HL-60 (cell line): ENCODE results near the gene CCDC82.

Source experiments
- SPI1 ChIP-seq: IDR thresholded peaks from 2 replicates; pipeline ENCODE4 v1.6.1; 2012; ENCODE audit warnings: low read depth, mild to moderate bottlenecking, borderline replicate concordance
- TF ChIP-seq, protein P1 (sequence below): IDR thresholded peaks from one replicate; pipeline ENCODE4 v1.5.1; 2011; ENCODE audit warnings: low read length, control low read depth, inconsistent platforms; ENCODE audit not compliant: insufficient read depth

- TF ChIP-seq, protein P1, sequence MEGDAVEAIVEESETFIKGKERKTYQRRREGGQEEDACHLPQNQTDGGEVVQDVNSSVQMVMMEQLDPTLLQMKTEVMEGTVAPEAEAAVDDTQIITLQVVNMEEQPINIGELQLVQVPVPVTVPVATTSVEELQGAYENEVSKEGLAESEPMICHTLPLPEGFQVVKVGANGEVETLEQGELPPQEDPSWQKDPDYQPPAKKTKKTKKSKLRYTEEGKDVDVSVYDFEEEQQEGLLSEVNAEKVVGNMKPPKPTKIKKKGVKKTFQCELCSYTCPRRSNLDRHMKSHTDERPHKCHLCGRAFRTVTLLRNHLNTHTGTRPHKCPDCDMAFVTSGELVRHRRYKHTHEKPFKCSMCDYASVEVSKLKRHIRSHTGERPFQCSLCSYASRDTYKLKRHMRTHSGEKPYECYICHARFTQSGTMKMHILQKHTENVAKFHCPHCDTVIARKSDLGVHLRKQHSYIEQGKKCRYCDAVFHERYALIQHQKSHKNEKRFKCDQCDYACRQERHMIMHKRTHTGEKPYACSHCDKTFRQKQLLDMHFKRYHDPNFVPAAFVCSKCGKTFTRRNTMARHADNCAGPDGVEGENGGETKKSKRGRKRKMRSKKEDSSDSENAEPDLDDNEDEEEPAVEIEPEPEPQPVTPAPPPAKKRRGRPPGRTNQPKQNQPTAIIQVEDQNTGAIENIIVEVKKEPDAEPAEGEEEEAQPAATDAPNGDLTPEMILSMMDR, result no peak
- no peak for TF ChIP-seq SPI1
These were observed 12.9 kb downstream of the CCDC82 start for GRCh38 chr11:96376796-96377195.
